MM.1S (cell line): Measurements from ENCODE around the gene DIP2C.

Experiments used
- DNase-seq: peaks from one replicate; pipeline ENCODE4 v3.0.0-alpha.2; 2015
- H2AFZ ChIP-seq: fragments of 300-600 bp; sonication (generic); 2 replicates; pipeline ENCODE4 v1.6.0; 2016; ENCODE audit warnings: antibody characterized with exemption, low read length
- H3F3A ChIP-seq: fragments of 300-600 bp; sonication (generic); 2 replicates; pipeline ENCODE4 v1.6.1; 2016; ENCODE audit warnings: mild to moderate bottlenecking, antibody characterized with exemption, low read length, moderate library complexity, mixed read lengths; ENCODE audit not compliant: insufficient read depth
- H3K27ac ChIP-seq: fragments of 300-600 bp; sonication (generic); 2 replicates; pipeline ENCODE4 v1.5.1; 2016; ENCODE audit warnings: mild to moderate bottlenecking, low read length
- H3K27me3 ChIP-seq: fragments of 300-600 bp; sonication (generic); replicated peaks from 2 replicates; pipeline ENCODE4 v1.6.0; 2016; ENCODE audit warnings: low read length; ENCODE audit not compliant: insufficient read depth
- H3K36me3 ChIP-seq: fragments of 300-600 bp; sonication (generic); replicated peaks from 2 replicates; pipeline ENCODE4 v1.6.1; 2016; ENCODE audit warnings: mild to moderate bottlenecking, low read length, mixed read lengths; ENCODE audit not compliant: insufficient read depth
- H3K4me1 ChIP-seq: fragments of 300-600 bp; sonication (generic); 2 replicates; pipeline ENCODE4 v1.6.1; 2016; ENCODE audit warnings: low read length, mixed read lengths
- H3K4me2 ChIP-seq: fragments of 300-600 bp; sonication (generic); 2 replicates; pipeline ENCODE4 v1.6.0; 2016; ENCODE audit warnings: low read depth, low read length
- H3K4me3 ChIP-seq: fragments of 300-600 bp; sonication (generic); 2 replicates; pipeline ENCODE4 v1.5.1; 2016; ENCODE audit warnings: low read length, mixed read lengths
- H3K79me2 ChIP-seq: fragments of 300-600 bp; sonication (generic); 2 replicates; pipeline ENCODE4 v1.6.1; 2016; ENCODE audit warnings: mixed run types, low read length, mixed read lengths
- H3K9ac ChIP-seq: fragments of 300-600 bp; sonication (generic); 2 replicates; pipeline ENCODE4 v1.6.1; 2016; ENCODE audit warnings: low read length, mixed read lengths
- H3K9me2 ChIP-seq: fragments of 300-600 bp; sonication (generic); replicated peaks from 2 replicates; pipeline ENCODE4 v1.6.1; 2016; ENCODE audit warnings: mild to moderate bottlenecking, low read length, mixed read lengths; ENCODE audit not compliant: insufficient read depth
- H3K9me3 ChIP-seq: fragments of 300-600 bp; sonication (generic); replicated peaks from 2 replicates; pipeline ENCODE4 v1.6.1; 2016; ENCODE audit warnings: mild to moderate bottlenecking, low read length, mixed read lengths; ENCODE audit not compliant: insufficient read depth
- H4K20me1 ChIP-seq: fragments of 300-600 bp; sonication (generic); 2 replicates; pipeline ENCODE4 v1.6.1; 2016; ENCODE audit warnings: mild to moderate bottlenecking, low read length, moderate library complexity, mixed read lengths; ENCODE audit not compliant: insufficient read depth
- CTCF ChIP-seq: fragments of 300-600 bp; sonication (generic); IDR thresholded peaks from 2 replicates; pipeline ENCODE4 v1.5.1; 2016; ENCODE audit warnings: antibody characterized with exemption, low read length, mixed read lengths
- EZH2 ChIP-seq: fragments of 300-600 bp; sonication (generic); optimal IDR thresholded peaks from 2 replicates; pipeline ENCODE3; 2017; ENCODE audit warnings: low read depth, mild to moderate bottlenecking, antibody characterized with exemption, low read length, mixed read lengths
- EZH2phosphoT487 ChIP-seq: fragments of 300-600 bp; sonication (generic); IDR thresholded peaks from 2 replicates; pipeline ENCODE4 v1.6.1; 2018; ENCODE audit warnings: antibody characterized with exemption, low read length

Gene DIP2C

GRCh38 chr10:650886-651615, 38.4 kb downstream of the DIP2C start:
- H4K20me1 ChIP-seq: no peaks in the 10 kb centered on the region
- DNase-seq: no peak
- TF ChIP-seq CTCF (no peak), EZH2 (no peak), EZH2phosphoT487 (no peak)
- no peak overlapping the region for H3K9ac ChIP-seq
- no peaks in the 10 kb centered on the region for H3K9me2 ChIP-seq
- H3K79me2 ChIP-seq: no peaks in the 10 kb centered on the region
- H3K4me1 ChIP-seq: no peaks in the 10 kb centered on the region
- no peak overlapping the region for H3K4me2 ChIP-seq
- H3K27me3 ChIP-seq: no peaks in the 10 kb centered on the region
- H3K4me3 ChIP-seq: no peak overlapping the region
- H3F3A ChIP-seq: no peaks in the 10 kb centered on the region
- H3K9me3 ChIP-seq: no peaks in the 10 kb centered on the region
- H3K27ac ChIP-seq: no peak overlapping the region
- no peaks in the 10 kb centered on the region for H3K36me3 ChIP-seq
- no peak overlapping the region for H2AFZ ChIP-seq

GRCh38 chr10:650441-650851, 39.0 kb downstream of the DIP2C start:
- no peaks in the 10 kb centered on the region for H3K79me2 ChIP-seq
- H2AFZ ChIP-seq: no peak overlapping the region
- H3K36me3 ChIP-seq: no peaks in the 10 kb centered on the region
- no peaks in the 10 kb centered on the region for H3K4me1 ChIP-seq
- H3F3A ChIP-seq: no peaks in the 10 kb centered on the region
- no peak overlapping the region for H3K4me3 ChIP-seq
- no peak for TF ChIP-seq CTCF
- no peak for TF ChIP-seq EZH2phosphoT487
- no peak for TF ChIP-seq EZH2
- no peak overlapping the region for H3K4me2 ChIP-seq
- H3K9ac ChIP-seq: no peak overlapping the region
- no peaks in the 10 kb centered on the region for H3K27me3 ChIP-seq
- H3K27ac ChIP-seq: no peak overlapping the region
- H3K9me3 ChIP-seq: no peaks in the 10 kb centered on the region
- H4K20me1 ChIP-seq: no peaks in the 10 kb centered on the region
- no peak for DNase-seq
- H3K9me2 ChIP-seq: no peaks in the 10 kb centered on the region

GRCh38 chr10:649798-650440, 39.5 kb downstream of the DIP2C start:
- no peak for TF ChIP-seq EZH2phosphoT487
- no peak for TF ChIP-seq CTCF
- TF ChIP-seq EZH2: no peak
- H3K27me3 ChIP-seq: no peaks in the 10 kb centered on the region
- no peaks in the 10 kb centered on the region for H4K20me1 ChIP-seq
- H3K9me3 ChIP-seq: no peaks in the 10 kb centered on the region
- no peaks in the 10 kb centered on the region for H3K9me2 ChIP-seq
- no peaks in the 10 kb centered on the region for H3F3A ChIP-seq
- H3K4me1 ChIP-seq: no peaks in the 10 kb centered on the region
- no peak overlapping the region for H3K4me3 ChIP-seq
- H3K79me2 ChIP-seq: no peaks in the 10 kb centered on the region
- H3K4me2 ChIP-seq: no peak overlapping the region
- H3K9ac ChIP-seq: no peak overlapping the region
- H3K27ac ChIP-seq: no peak overlapping the region
- H2AFZ ChIP-seq: no peak overlapping the region
- DNase-seq: no peak
- no peaks in the 10 kb centered on the region for H3K36me3 ChIP-seq
